Measurements from ENCODE around the gene EAF2.

EAF2 gene

DNA sequence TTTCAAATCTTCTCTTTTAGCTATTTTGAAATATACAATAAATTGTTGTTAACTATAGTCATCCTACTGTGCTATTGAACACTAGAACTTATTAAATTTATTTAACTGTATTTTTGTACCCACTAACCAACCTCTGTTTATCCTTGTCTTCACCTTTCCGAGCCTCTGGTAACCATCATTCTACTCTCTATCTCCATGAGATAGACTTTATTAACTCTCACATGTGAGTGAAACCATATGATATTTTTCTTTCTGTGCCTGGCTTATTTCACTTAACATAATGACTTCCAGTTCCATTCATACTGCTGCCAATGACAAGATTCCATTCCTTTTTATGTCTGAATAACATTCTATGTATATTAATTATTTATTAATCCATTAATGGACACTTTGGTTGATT lies 43.4 kb downstream of the EAF2 start:
- H3K4me3 ChIP-seq (ENCODE audit: control insufficient read depth, low read depth, low read length), result no peak overlapping the region
- TF ChIP-seq, protein P1, sequence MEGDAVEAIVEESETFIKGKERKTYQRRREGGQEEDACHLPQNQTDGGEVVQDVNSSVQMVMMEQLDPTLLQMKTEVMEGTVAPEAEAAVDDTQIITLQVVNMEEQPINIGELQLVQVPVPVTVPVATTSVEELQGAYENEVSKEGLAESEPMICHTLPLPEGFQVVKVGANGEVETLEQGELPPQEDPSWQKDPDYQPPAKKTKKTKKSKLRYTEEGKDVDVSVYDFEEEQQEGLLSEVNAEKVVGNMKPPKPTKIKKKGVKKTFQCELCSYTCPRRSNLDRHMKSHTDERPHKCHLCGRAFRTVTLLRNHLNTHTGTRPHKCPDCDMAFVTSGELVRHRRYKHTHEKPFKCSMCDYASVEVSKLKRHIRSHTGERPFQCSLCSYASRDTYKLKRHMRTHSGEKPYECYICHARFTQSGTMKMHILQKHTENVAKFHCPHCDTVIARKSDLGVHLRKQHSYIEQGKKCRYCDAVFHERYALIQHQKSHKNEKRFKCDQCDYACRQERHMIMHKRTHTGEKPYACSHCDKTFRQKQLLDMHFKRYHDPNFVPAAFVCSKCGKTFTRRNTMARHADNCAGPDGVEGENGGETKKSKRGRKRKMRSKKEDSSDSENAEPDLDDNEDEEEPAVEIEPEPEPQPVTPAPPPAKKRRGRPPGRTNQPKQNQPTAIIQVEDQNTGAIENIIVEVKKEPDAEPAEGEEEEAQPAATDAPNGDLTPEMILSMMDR (conservative IDR thresholded peaks at IDR 0.05; ENCODE audit: control insufficient read depth, insufficient read depth, low read depth, low read length), result no peak
- DNase-seq (ENCODE audit: low read depth), result no peak

DNA sequence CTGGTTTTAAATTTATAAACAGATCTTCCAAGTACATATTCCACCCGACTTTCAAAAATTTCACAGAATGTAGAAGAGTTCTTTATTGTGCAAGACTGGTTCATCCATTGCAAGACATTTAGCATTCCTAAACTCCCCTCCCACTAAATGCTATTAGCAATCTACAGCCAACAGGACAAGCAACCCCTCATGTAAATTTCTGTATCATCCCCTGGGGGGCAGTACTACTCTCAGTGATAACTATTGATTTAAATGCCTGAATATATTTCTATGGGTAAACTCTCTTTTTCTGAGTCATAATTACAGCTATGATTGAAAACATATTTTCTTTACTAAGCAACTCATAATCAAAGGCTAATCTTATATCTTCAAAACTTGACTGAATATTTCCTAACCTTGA lies 48.5 kb downstream of the EAF2 start:
- H3K4me3 ChIP-seq (ENCODE audit: control insufficient read depth, low read depth, low read length), result no peak overlapping the region
- TF ChIP-seq, protein P1 (conservative IDR thresholded peaks at IDR 0.05; ENCODE audit: control insufficient read depth, insufficient read depth, low read depth, low read length), result peak; percentile 46
- DNase-seq (ENCODE audit: low read depth), result peak; percentile 54

DNA sequence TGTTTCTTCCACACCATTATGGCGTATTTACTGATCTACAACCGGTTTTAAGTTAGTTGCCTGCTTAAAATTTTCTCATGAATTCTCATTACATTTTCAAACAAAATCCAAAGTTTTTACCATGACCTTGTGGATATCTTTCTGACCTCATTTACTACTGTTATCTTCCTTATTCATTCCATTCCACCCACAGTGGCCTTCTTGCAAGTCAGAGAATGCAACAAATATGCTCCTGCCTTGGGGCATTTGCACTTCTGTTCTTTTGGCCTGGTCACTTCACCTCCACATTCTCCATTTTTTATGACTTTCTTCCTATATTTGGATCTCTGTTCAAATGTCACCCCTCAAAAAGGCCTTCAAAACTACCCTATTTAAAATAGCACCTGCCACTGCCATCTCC lies 50.4 kb downstream of the EAF2 start:
- TF ChIP-seq, protein P1 (conservative IDR thresholded peaks at IDR 0.05; ENCODE audit: control insufficient read depth, insufficient read depth, low read depth, low read length), result no peak
- H3K4me3 ChIP-seq (ENCODE audit: control insufficient read depth, low read depth, low read length), result no peak overlapping the region
- DNase-seq (ENCODE audit: low read depth), result no peak

DNA sequence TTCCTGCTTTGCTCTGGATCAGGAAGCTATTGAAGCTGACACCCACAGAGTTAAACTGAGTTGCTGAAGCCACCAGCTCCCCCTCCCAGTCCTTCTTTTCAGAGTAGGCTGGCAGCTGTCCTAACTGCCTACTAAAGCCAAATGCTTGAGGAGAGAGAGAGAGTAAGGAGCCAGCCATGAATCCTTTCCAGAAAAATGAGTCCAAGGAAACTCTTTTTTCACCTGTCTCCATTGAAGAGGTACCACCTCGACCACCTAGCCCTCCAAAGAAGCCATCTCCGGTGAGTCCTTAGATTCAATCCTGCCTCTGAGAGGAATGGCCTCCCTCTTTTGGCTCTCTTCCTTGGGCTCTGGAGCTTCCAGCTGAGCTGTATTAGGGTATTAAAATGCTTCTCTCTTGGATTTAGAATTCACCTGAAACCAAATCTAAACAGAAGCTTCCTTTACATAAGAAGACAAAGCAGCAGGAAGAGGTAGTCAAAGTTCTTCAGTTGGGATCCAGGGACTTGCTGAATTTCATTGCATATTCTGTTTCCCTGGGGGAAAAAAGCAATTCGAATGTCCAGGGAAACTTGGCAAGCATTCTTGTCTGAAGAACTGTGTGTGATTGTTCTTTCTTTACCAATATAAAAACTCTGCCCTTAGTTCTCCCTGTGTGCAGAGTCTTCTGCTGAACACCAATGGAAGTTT lies 59.4 kb downstream of the EAF2 start, which contains the start of gene SLC15A2:
SLC15A2 (plus strand) TSS at position 101 of the 690 bp plus-strand sequence; CDS start at position 177, 76 bp downstream.
- TF ChIP-seq, protein P1 (conservative IDR thresholded peaks at IDR 0.05; ENCODE audit: control insufficient read depth, insufficient read depth, low read depth, low read length), result no peak
- H3K4me3 ChIP-seq (ENCODE audit: control insufficient read depth, low read depth, low read length), result no peak within 1 kb of the TSS
- no peak for DNase-seq (ENCODE audit: low read depth)

DNA sequence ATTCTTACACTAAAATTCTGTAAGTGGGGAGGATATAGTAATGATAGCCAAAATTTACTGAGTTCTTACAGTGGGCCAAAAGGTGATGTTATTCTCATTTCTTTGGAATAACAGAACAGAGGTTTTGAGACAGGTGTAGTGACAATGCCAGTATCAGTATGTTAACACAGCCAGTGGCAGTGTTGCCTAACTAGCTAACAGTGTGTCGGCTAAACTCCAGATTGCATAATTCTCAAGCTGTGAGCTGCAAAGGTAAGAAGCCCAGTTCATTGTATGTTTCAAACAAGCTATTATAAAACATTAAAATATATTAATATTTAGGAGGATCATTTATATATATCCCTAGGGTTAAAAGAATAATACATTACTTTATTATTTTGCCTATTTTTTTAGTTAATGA lies 60.1 kb downstream of the EAF2 start:
- TF ChIP-seq, protein P1 (conservative IDR thresholded peaks at IDR 0.05; ENCODE audit: control insufficient read depth, insufficient read depth, low read depth, low read length), result no peak
- DNase-seq (ENCODE audit: low read depth), result no peak
- no peak overlapping the region for H3K4me3 ChIP-seq (ENCODE audit: control insufficient read depth, low read depth, low read length)

DNA sequence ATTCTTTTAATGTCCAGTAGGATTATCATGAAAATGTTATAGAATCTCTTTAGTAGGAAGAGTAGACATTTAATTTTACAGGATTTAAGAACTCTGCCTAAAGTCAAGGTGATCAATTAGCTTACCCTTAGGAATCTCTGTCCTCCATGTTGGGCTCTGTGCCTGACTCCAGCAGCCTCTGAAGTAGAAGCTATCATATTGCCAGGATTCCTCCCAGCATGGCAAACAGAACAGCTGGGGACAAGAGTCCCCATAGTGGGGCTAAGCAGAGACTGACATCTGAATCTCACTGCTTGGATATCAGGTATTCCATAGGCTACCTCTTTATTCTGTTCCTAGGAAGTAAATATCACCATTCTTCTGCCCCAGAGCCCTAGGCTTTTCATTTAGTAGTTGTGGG lies 60.7 kb downstream of the EAF2 start:
- no peak for DNase-seq (ENCODE audit: low read depth)
- TF ChIP-seq, protein P1 (conservative IDR thresholded peaks at IDR 0.05; ENCODE audit: control insufficient read depth, insufficient read depth, low read depth, low read length), result no peak
- no peak overlapping the region for H3K4me3 ChIP-seq (ENCODE audit: control insufficient read depth, low read depth, low read length)
